ENCODE results near the gene FBH1. TPM values are rescaled to one million over a fixed set of nuclear protein-coding genes. Genes with fewer than 3 reads are reported as not detected.

FBH1 gene
- total and polyA plus RNA-seq, 9 of the 15 experiments (the other 6 are each of a cell fraction or from before 2014, with no cell fraction given) = 13.4 to 108 (median 77.8) TPM

DNA sequence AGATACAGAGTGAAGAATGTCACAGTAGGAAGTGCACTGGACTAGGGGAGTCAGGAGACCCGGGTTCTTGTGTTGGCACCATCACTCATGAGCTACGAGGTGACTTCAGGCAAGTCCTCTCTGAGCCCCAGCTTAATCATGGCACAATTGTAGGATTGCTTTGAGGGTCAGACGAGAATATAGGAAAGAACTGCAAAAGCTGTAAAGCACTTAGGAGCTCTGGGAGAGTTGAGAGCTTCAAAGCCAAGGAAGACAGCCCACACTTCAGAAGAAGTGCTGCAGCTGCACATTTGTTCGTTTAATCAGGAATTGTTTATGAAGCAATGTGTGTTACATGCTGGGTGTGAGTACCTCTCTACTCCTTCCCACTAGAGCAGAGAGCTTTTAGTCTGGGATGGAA, 4.4 kb downstream of the FBH1 start (continued):
- TF ChIP-seq, protein P1, sequence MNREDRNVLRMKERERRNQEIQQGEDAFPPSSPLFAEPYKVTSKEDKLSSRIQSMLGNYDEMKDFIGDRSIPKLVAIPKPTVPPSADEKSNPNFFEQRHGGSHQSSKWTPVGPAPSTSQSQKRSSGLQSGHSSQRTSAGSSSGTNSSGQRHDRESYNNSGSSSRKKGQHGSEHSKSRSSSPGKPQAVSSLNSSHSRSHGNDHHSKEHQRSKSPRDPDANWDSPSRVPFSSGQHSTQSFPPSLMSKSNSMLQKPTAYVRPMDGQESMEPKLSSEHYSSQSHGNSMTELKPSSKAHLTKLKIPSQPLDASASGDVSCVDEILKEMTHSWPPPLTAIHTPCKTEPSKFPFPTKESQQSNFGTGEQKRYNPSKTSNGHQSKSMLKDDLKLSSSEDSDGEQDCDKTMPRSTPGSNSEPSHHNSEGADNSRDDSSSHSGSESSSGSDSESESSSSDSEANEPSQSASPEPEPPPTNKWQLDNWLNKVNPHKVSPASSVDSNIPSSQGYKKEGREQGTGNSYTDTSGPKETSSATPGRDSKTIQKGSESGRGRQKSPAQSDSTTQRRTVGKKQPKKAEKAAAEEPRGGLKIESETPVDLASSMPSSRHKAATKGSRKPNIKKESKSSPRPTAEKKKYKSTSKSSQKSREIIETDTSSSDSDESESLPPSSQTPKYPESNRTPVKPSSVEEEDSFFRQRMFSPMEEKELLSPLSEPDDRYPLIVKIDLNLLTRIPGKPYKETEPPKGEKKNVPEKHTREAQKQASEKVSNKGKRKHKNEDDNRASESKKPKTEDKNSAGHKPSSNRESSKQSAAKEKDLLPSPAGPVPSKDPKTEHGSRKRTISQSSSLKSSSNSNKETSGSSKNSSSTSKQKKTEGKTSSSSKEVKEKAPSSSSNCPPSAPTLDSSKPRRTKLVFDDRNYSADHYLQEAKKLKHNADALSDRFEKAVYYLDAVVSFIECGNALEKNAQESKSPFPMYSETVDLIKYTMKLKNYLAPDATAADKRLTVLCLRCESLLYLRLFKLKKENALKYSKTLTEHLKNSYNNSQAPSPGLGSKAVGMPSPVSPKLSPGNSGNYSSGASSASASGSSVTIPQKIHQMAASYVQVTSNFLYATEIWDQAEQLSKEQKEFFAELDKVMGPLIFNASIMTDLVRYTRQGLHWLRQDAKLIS (CRISPR knock-in tag; IDR thresholded peaks at IDR 0.05) = 0 out of 2 replicates have a peak, but pooled peaks have one; percentile 37
- TF ChIP-seq SREBF2 (CRISPR knock-in tag; IDR thresholded peaks at IDR 0.05) (no peak), ZNF316 (IDR thresholded peaks at IDR 0.05) (peak; percentile 72), TGIF2 (CRISPR knock-in tag; IDR thresholded peaks at IDR 0.05) (no peak), RBBP5 (IDR thresholded peaks at IDR 0.05; ENCODE audit: borderline replicate concordance, insufficient read depth, low read length, poor library complexity, severe bottlenecking) (peak; percentile 21), HOMEZ (CRISPR knock-in tag; IDR thresholded peaks at IDR 0.05) (no peak), ZNF77 (CRISPR knock-in tag; IDR thresholded peaks at IDR 0.05) (no peak), NUFIP1 (IDR thresholded peaks at IDR 0.05; ENCODE audit: partially characterized antibody) (no peak), GTF2E2 (tag; IDR thresholded peaks at IDR 0.05) (peak; percentile 35; the same call in 1 of the 2 replicates), C11orf30 (IDR thresholded peaks at IDR 0.05; ENCODE audit: low read depth) (0 out of 2 replicates have a peak, but pooled peaks have one; percentile 33), ZFP91 (CRISPR knock-in tag; IDR thresholded peaks at IDR 0.05) (no peak), NONO (IDR thresholded peaks at IDR 0.05; ENCODE audit: low read depth in 2 of 2, low read length in 1 of 2) (no peak), GTF2B (IDR thresholded peaks at IDR 0.05; ENCODE audit: extremely low read depth, insufficient read length) (no peak), PTBP1 (IDR thresholded peaks at IDR 0.05; ENCODE audit: low read depth, low read length) (no peak), HCFC1 (IDR thresholded peaks at IDR 0.05; ENCODE audit: low read depth, low read length) (no peak), ZNF354B (CRISPR knock-in tag; IDR thresholded peaks at IDR 0.05) (no peak), SAFB2 (IDR thresholded peaks at IDR 0.05; ENCODE audit: borderline replicate concordance, low read depth, low read length, severe bottlenecking) (no peak)
- TF ChIP-seq, protein P2, sequence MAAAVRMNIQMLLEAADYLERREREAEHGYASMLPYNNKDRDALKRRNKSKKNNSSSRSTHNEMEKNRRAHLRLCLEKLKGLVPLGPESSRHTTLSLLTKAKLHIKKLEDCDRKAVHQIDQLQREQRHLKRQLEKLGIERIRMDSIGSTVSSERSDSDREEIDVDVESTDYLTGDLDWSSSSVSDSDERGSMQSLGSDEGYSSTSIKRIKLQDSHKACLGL (CRISPR knock-in tag; IDR thresholded peaks at IDR 0.05; ENCODE audit: borderline replicate concordance, poor library complexity, severe bottlenecking) = no peak

All from K562 (cell line).